T1000 (cell line): ENCODE data around the gene CCS.
A peak's percentile ranks its signal among the peaks of the same experiment; 100 is the strongest.
"Not testable (repeated sequence)": the region's sequence is repeated elsewhere in the genome, so short reads cannot be mapped to it uniquely, and the experiment has no call there.

Source experiments
- DNase-seq: peaks from one replicate; lab custom pipeline; 2025; ENCODE audit warnings: mixed read lengths; lab: John Stamatoyannopoulos, UW

CCS gene

DNA sequence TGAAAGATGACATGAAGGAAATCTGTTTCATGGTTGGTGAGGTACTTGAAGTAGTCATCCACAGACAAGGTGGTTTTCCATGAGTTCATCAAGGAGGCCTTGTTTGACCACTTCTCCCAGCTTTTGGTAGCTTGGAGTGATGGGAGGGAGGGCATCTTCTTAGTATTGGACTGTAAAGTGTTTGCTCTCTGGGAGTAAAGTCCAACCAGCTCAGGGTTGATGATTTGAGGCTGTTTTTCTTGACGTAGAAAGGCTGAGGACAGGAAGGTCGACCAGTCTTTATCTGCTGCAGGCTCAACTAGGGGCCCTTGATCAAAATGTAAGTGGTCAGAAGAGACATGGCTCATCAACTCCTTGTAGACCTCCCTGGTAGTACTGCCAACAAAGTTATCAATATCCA lies 1.8 kb upstream of the CCS start:
- DNase-seq, result no peak

DNA sequence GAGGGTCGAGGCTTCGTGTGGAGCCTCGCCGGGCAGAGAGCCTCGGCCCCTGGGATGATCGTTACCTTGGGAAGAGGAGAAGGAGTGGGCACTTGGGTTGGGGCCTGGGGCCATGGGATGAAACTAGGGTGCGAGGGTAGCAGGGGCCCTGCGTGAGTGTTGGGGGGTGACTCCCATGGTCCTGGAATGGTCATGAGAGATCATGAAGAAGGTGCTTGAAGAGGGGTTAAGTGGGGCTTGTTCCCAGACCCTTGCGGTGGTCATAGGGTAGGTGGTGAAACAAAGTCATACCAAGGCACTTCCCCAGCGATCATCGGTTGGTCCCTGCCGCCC lies 284 bp downstream of the CCS start:
- no peak for DNase-seq

DNA sequence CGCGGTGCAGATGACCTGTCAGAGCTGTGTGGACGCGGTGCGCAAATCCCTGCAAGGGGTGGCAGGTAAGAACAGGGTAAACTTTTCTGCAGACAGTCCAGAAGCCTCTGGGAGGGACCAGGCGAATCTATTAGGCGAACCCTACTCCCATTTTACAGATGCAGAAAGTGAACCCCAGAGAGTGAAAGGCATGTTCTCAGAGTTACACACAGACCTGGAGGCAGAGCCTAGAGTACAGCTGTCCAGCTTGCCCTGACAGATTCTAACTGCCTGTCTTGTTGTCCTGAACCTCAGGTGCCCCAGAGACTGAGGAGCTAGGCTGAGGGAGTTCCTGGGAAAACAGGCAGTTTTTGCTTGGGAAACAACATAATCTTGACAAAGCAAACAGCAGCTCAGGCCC lies 665 bp downstream of the CCS start:
- DNase-seq, result no peak

DNA sequence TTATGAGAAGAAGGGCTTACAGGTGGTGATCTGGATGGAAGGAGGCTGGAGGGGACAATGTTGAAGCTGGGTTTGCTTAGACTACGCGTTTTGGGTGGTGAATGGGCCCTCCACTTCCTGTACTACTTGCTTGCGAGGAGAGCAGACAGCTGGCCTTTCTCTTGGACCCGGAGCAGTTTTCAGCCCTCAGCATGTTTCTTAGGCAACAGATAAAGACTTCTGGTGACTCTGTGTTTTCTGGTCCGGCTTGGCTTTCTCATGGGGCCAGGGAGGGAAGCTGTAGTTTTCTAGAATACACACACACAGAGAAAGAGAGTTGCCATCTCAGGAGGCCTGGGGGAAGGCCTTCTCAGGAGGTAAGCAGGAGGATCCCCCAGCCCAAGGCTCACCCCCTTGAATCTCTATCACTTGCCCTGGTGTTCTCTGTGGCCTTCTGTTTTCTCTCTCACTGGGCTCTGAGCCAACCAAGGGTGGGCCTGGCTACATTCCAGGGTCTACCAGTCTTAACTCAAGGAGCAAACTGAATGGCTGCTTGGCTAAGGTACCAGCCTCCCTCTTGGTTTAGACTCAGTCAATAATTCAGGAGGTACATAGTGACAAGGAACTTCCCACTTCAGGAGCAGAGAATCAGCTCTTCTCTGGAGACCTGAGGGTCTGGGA lies 2.4 kb downstream of the CCS start:
- no peak for DNase-seq

DNA sequence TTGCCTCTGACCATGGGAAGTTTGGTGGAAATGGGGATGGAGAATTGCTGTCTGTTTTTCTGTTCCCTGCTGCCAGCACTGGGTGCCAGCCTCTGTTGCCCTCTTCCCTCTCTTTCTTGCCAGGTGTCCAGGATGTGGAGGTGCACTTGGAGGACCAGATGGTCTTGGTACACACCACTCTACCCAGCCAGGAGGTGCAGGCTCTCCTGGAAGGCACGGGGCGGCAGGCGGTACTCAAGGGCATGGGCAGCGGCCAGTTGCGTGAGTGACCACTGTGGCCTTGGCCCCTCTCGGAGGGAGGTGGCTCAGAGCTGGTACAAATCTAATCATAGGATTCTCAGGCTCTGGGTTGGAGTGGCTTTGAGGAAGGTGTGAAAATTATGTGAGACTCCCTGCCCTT lies 6.0 kb downstream of the CCS start:
- no peak for DNase-seq

DNA sequence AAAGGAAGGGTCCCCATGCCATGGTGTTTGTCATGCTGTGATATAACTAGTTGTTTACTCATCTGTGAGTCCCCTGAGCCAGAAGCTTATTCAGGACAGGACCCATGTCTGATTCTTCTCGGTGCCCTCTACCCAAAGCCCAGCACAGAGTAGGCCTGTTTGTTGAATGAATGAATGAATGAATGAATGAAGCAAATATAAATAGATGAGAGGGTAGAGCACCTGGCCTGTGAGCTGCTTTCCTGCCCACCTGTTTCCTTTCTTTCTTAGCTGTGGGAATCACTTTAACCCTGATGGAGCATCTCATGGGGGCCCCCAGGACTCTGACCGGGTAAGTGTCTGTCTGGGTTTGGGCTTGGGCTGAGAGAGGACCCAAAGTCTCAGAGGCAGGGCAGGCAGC lies 7.2 kb downstream of the CCS start:
- no peak for DNase-seq

DNA sequence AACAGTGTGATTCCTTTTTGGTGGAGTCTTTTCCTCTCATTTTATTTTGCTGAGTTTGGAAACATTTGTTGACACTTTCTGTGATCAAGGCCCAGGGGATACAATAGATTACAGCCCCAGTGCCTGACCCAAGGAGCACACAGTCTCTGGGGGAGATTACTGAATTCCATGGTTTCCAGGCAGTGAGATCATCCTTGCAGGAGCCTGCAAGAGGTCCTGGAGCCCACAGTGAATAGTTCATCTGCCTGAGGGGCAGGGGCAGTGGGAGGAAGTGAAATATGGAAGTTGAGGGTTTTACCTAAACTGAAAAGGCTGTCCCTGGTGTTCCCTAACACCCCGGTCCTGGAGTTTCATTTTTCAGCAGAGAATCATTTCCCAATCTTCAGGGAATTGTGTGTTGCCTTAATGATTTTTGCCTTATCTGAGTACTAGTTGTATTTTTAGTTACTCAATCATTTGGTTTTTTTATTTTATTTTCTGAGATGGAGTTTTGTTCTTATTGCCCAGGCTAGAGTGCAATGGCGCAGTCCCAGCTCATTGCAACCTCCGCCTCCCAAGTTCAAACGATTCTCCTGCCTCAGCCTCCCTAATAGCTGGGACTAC lies 7.7 kb downstream of the CCS start:
- DNase-seq, result no peak

DNA sequence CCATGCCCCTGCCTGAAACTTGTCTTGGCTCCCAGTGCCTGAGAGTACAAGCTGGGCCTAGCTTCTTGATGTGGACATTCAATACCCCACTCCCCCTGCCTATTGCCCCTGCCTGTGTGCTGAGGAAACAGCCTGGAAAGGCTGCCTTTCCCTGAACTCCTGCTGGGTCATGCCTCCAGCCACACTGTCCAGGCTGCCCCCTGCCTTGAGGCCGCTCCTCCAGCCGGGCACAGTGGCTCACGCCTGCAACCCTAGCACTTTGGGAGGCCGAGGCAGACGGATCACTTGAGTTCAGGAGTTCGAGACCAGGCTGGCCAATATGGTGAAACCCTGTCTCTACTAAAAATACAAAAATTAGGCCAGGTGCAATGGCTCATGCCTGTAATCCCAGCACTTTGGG lies 10.1 kb downstream of the CCS start:
- DNase-seq, result no peak

DNA sequence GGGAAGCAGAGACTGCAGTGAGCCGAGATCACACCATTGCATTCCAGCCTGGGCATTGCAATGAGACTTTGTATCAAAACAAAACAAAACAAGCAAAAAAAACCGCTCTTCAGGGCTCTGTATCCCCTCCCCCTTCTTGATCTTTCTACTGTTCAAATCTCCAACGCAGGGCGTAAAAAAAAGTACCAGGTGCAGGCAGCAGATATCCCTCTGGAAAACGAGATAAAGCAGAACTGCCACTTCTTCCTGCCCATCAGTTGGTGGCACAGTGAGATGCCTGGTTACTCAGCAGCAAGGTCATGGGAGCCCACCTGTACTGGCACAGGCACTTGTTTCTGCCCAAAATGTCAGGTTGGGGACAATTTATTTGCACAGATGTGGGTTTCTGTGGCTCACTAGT lies 11.2 kb downstream of the CCS start:
- no peak for DNase-seq

DNA sequence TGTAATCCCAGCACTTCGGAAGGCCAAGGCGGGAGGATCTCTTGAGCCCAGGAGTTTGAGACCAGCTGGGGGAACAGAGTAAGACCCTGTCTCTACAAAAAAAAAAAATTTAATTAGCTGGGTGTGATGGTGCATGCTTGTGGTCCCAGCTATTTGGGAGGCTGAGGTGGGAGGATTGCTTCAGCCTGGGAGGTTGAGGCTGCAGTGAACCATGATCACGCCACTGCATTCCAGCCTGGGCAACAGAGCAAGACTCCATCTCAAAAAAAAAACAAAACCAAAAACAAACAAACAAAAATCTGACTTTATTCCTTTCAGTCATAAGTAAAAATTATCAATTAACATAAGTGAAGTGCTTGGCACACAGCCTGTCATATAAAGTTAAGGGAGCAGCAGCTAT lies 13.6 kb downstream of the CCS start:
- not testable (repeated sequence) for DNase-seq

DNA sequence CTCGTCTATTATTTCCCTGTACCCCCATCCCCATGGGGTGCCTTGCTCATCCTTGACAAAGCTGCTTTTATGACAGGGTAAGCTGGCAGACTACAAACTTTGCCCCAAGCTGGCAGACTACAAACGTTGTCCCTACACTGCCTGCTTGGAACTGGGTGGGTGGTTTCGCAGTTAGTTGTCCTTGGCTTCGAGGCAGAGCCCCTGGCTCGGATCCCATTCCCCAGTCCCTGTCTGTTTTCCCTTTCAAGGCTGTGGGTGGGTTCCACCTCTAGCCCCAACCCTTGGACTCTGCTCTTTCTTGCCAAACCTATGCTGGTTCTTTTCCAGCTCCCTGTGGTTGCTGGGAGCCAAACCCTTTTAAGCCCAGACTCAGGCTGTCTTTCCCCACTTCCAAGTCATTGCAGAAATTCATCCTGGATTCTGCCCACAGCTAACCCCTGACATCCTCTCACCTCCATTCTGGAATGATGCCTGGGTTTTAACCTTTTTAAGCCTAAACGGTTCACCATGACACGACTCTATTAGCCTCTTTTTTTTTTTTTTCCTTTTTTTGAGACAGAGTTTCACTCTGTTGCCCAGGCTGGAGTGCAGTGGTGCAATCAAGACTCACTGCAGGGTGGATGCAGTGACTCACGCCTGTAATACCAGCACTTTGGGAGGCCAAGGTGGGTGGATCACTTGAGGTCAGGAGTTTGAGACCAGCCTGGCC lies 14.3 kb downstream of the CCS start:
- peak; percentile 59 for DNase-seq

DNA sequence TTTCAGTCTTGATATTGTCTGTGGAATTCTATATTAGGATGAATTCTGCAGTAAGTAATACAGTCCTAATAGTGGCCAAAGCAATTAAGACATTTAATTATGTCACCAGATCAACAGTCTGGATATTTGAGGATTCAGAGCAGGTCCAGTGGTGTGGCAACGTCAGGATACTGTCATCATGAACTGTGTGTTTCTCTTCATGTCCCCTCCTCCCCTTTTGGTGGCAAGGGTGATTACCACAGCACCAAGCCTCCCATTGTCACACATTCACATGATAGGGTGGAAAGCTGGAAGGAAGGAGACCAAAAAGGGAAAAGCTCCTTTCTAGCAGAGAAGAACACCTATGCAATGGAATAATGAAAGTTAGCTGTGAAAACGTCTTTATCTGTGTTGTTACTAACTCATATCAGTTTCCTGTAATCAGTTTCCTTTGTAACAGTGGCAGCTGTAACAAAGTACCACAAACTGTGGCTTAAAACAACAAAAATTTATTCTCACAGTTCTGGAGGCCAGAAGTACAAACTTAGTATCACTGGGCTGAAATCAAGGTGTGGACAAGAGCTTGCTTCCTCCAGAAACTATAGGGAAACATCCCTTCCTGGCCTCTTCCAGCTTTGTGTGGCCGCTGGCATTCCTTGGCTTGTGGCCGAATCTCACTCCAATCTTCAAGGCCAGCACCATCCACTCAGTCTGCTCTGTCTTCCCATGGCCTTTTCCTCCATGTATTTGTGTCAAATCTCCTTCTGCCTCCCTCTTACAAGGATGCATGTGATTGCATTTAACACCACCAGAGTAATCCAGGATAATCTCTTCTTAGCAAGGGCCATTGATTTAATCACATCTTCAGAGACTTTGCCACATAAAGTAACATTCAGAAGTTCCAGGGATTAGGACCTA lies 17.0 kb downstream of the CCS start:
- no peak for DNase-seq

DNA sequence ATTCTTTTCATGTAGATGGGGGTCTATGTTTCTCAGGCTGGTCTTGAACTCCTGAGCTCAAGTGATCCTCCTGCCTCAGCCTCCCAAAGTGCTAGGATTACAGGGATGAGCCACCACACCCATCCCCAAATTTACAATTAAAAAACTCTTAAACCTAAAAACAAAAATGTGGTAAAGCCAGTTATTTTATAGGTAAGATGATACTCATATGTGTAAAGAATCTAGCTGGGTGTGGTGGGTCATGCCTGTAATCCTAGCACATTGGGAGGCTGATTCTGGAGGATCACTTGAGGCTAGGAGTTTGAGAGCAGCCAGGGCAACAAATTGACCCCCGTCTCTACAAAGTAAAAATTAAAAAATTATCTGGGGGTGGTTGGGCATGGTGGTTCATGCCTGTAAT lies 19.5 kb downstream of the CCS start:
- DNase-seq, result no peak

DNA sequence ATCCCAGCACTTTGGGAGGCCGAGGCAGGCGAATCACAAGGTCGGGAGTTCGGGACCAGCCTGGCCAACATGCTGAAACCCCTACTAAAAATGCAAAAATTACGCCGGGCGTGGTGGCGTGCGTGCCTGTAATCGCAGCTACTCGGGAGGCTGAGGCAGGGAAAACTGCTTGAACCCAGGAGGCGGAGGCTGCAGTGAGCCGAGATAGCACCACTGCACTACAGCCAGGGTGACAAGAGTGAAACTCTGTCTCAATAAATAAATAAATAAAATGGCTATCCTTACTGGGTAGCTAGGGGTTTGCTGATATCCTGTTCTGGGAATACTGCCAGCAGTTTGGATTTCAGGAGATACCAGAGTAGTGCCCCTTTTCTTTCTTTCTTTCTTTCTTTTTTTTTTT lies 21.1 kb downstream of the CCS start:
- no peak for DNase-seq

DNA sequence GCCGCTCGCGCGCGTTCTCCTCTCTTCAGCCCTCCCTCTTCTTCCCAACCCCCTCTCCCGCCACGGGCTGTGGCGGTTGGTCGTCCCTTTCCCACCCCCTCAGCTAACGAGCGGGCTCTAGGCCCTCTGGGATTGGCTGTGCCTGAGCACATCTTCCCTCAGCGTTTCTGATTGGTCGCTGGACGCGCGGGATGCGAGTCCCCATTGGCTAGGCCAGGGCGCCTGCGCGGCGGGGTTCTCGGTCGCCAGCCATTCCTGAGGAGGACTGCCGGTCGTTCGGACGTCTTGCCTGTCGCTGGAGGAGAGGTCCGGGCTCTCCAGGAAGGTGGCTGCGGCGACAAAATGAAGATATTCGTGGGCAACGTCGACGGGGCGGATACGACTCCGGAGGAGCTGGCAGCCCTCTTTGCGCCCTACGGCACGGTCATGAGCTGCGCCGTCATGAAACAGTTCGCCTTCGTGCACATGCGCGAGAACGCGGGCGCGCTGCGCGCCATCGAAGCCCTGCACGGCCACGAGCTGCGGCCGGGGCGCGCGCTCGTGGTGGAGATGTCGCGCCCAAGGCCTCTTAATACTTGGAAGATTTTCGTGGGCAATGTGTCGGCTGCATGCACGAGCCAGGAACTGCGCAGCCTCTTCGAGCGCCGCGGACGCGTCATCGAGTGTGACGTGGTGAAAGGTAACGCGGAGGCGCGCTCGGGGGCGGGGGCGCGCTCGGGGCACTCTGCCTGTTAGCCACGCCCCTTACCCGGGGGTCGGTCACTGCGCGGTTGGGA lies 23.6 kb downstream of the CCS start, which contains the start of gene RBM14:
TSS of gene RBM14 (plus strand) at position 252 of the 776 bp plus-strand sequence. CDS start at position 343, 91 bp downstream.
- DNase-seq, result peak; percentile 99

DNA sequence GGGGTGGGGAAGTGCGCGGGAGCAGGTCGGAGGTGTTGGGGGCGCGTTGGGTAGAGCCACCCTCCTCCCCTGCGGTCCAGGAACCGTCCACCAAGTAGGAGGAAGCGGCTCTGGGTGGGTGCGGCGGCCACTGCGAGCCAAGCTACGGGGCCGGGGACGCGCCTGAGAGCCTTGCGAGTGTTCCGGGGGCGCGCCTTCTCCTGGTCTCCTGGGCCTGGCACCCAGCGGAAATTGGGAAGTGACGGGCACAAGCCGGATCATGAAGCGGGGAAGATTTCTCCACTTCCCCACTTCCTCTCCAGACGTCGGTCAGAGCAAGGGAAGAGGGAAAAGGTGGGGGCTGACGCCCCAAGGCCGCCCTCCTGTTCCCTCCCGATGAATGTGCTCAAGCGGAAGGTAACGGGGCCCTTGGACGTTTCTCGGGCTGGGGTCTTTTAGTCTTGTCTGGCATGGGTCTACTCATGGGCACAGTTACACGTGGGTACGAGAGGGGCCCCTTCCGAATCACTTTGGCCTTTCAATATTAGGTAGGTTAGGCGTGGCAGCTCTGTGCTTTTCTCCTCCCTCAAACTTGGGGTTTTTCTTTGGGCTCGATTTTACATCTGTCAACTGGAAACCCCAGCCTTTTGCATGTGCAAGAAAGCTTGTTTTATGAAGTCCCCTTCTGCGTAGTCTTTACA lies 24.3 kb downstream of the CCS start:
- no peak for DNase-seq

DNA sequence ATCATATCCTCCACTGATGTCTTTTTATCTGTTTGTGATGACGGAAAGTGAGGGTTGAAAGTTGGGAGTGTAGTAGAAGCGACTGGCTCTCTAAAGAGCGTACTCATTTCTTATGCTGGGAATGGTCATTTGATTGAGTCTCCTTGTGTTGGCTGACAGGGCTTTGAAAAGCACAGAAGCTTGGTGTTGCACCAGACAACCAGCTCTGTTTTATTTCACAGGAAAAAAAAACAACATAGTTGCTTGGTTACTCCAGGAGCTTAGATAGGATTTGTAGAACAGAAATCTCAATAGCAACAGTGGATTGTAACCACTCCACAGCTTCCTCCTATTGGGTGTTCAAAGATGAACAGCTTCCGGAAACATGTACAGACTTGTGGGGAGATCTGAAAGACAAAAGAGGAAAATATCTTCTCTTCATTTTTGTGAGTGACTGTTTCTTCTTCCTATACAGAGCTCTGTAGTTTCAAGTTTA lies 26.1 kb downstream of the CCS start:
- no peak for DNase-seq

DNA sequence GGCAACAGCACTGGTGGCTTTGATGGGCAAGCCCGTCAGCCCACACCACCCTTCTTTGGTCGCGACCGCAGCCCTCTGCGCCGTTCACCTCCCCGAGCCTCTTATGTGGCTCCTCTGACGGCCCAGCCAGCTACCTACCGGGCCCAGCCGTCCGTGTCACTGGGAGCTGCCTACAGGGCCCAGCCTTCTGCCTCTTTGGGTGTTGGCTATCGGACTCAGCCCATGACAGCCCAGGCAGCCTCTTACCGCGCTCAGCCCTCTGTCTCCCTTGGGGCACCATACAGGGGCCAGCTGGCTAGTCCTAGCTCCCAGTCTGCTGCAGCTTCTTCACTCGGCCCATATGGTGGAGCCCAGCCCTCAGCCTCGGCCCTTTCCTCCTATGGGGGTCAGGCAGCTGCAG lies 31.5 kb downstream of the CCS start:
- no peak for DNase-seq

DNA sequence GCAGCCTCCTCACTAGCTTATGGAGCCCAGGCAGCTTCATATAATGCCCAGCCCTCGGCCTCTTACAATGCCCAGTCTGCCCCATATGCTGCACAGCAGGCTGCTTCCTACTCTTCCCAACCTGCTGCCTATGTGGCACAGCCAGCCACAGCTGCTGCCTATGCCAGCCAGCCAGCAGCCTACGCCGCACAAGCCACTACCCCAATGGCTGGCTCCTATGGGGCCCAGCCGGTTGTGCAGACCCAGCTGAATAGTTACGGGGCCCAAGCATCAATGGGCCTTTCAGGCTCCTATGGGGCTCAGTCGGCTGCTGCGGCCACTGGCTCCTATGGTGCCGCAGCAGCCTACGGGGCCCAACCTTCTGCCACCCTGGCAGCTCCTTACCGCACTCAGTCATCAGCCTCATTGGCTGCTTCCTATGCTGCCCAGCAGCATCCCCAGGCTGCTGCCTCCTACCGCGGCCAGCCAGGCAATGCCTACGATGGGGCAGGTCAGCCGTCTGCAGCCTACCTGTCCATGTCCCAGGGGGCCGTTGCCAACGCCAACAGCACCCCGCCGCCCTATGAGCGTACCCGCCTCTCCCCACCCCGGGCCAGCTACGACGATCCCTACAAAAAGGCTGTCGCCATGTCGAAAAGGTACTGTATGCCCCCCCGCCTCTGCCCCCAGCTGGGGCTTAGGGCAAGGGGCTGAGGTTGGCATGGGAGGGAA lies 32.2 kb downstream of the CCS start:
- no peak for DNase-seq

DNA sequence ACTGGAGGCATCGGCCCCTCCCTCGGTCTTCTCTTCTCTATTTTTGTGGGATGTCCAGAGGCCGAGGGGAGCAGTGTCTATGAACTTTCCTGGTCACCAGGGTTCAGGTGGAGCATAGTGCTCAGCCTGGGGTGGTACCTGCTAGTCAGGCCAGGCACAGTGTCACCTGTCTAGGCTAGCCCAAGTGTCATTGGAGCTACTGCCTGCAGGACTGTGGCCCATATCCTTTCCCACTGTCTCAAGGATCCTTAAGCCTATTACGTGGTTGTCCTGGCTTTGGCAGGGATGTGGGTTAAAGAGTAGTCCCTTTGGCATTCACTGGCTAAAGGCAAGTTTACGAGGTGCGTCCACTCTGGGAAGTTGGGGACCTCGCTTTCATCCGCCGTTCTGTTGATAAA lies 32.8 kb downstream of the CCS start:
- no peak for DNase-seq
